Left kidney (tissue), 2 donors: ENCODE results near the gene ESRRG. TPM values are rescaled to one million over a fixed set of nuclear protein-coding genes. Genes with fewer than 3 reads are reported as not detected.

Experiments
- DNase-seq: peaks from one replicate; pipeline ENCODE4 v3.0.0-alpha.2; 2013
- polyA plus RNA-seq: library from polyadenylated mRNA; unstranded; fragments of 120-200 nt; gene quantifications from one replicate; pipeline ENCODE4 v1.2.1, GENCODE V29; 2013; ENCODE audit not compliant: insufficient read length

The ESRRG gene
- polyA plus RNA-seq, 1 donor: 45.0 TPM

- no peak for DNase-seq
Observed at GRCh38 chr1:216453777-216454176, 269.5 kb downstream of the ESRRG start.
